M059J (cell line): Measurements from ENCODE around the gene MEX3A. TPM values are rescaled to one million over a fixed set of nuclear protein-coding genes. Genes with fewer than 3 reads are reported as not detected.
"Not testable (repeated sequence)": the region's sequence is repeated elsewhere in the genome, so short reads cannot be mapped to it uniquely, and the experiment has no call there.

Experiments
- DNase-seq: peaks from one replicate; pipeline ENCODE4 v3.0.0-alpha.2; 2012; ENCODE audit warnings: low read depth
- total RNA-seq: library from RNA; depleted of rRNA; stranded (reverse); fragments of >200 nt; shearing (Covaris generic); gene quantifications from 2 replicates; pipeline ENCODE4 v1.2.3, GENCODE V29; 2014

Gene MEX3A
- total RNA-seq, 1 experiment from 2014 or later = 2.5 TPM

DNA sequence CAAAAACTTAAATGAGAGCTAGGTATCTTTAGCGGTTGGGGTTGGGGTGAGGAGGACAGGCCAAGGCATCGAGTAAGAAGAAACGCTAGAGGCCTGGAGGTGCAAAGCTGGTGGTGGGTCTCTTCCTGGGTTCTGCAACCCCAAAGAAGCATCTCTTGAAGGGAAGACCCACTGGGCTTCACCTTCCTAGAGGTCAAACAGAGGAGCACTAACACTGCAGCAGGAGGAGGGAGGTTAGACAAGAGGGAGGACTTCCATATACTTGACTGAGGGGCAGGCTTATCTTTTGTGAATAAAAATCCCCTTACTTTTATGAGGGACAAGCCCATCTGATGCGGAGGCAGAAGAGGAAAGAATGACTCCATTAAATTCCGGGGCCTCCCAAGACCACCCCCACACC lies 2.5 kb downstream of the MEX3A start:
- DNase-seq = no peak

DNA sequence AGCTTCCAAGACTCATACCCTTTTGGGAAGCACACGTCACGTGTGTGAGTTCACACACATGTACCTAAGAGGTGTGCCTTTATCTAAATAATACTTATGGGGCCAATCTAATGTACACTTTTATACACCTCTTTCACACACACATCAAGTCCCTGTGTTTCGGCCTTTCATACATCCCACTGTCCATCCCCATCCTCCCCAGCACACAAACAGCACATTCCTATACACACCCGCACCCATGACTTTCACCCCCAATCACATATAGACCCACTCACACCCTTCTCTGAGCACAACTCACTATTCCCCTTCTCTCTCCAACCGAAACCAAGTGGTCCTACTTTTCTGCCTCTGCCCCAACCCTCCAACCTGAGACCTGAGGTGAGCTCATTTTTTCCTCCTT lies 3.5 kb downstream of the MEX3A start:
- no peak for DNase-seq

DNA sequence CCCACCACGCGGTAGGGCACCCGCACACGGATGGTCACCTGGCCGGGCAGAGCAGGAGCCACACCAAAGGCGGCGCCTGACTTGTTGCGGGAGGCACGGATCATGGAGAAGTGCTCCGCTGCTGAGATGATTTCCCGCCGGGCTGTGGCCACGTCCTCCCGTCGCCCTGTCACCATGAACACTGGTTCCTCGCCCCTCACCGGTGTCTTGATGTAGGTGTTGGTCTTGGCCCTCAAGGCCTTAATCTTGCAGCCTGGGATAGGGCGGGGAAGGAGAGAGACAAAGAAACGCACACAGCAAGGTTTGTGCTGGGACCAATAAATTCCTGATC lies 4.9 kb downstream of the MEX3A start:
- no peak for DNase-seq

DNA sequence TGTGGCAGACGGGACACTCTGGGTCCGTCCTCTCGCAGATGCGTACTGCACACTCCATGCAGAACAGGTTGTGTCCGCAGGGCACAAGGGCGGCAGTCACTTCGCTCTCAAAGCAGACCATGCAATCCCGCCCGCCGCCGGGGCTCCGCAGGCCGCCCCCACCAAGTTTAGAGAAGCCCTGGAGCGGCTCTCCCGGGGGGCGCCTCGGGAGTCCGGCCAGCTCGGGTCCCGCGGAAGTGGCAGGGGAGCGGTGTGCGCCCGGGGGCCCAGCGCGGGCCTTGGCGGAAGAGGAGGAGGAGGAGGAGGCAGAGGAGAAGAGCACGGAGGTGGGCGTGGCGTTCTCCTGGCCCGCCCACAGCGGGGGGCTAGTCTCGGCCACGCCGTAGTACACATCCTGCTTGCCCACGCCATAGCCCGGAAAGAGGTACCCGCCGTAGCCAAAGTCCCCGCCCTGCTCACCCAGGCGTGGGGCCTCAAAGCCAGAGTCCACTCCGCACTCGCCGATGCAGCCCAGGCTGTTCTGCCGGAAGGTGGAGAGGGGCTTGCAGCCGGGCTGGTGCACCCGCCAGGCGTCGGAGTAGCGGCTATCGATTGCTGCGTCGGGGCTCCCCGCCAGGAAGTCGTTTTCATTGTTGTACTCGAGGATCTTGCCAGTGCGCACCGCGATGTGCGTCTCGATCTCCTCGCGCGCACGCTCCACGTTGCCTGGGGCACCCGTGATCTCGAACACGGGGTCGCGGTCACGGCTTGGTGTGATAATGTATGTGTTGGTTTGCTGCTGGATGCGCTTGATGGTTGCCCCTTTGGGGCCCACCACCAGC lies 5.4 kb downstream of the MEX3A start:
- no peak for DNase-seq

DNA sequence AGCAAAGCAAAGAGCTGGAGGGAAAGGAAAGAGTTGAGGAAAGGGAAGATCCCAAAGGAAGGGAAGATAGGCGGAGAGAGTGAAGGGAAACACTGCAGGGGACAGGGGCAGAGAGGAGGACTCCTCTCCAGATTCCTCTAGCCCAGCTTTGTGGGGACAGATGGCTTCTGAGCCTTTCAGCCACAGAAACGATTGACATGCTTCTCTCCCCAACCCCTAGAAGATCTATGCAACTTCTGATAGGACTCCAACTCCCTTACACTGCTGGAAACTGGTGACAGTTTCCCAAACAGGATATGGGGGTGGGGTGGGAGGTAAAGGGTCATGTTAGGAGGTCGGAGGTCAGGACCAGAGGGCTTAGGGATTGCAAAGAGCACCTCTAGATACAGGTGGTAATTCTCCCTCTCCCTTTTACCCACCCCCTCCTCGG lies 6.5 kb downstream of the MEX3A start:
- DNase-seq = no peak

DNA sequence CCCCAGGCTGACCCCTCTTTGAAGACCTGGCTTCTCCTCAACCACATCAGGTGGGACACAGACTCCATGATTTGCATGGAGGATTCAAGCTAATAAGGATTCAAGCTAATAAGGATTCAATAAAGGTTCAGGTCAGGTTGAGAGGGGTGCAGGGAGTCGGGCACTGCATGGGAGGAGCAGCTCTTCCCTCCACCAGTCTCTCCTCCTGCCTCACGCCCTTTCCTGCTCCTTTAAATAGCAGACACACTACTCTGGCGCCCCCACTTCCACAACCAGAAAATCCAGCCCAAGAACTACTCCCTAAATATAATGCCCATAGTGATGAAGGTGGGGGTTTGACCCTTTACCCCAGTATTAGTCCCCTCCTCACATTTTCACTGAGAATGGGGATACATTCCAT lies 7.1 kb downstream of the MEX3A start:
- DNase-seq = no peak

DNA sequence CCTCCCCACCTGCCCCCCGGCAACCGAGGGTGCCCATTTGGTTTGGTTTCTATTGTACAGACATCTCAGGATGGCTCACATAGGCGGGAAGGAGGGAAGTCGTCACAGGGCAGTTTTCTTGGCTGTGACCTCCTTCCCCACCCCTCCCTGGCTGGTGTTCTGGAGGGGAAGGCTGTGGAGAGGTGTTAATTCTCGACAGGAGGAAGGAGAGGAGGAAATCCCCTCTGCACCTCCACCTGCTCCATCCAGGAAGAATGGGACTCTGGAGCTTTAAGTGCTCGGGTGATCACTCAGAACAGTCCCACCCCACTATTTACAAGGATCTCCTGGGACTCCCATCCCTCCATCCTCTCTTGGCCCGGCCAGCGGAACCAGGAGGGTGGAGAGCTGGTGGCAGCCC lies 7.6 kb downstream of the MEX3A start:
- no peak for DNase-seq

DNA sequence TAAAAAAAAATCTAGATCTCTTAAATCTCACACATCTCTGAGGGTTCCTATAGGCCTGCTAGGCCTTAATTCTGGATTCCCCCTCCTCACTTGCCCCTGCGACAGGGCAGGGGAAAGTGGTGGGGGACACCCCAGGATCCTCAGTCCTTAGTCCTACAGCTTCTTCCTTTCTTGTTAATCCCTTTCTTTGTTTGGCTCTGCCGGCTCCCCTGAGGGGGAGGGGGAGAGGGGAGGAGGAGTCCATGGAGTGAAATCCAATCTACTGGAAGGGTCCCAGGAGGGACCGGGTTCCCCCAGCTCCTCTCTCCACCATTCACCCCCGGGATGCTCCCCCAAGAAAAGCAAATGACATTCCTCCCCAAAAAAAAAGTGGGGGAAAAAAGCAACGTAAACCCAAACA lies 8.5 kb downstream of the MEX3A start:
- no peak for DNase-seq

DNA sequence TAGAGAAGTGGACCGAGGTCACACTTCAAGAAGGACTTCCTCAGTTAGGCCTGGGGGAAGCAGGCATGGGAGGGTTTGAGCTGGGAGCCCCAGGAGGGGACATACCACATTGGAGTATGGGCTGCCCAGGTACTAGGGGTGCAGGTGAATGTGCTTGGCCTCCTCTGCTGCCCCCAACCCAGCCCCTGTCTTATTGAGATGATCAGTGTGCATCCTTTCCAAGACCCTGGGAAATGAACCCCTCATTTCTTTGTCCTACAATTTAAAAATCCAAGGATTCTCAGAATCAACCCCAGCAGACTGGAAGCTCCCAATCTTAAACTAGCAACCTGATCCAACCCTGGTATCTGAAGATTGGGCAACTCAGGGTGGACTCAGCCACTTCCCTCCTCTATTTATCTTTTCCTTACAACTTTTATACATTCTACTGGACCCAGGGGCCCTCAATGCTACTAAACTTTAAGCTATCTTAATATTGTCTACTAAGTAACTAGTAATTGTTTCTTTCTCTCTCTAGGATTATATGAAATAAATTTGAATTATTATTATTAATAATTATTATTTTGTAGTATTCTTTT lies 9.1 kb downstream of the MEX3A start:
- DNase-seq = no peak

DNA sequence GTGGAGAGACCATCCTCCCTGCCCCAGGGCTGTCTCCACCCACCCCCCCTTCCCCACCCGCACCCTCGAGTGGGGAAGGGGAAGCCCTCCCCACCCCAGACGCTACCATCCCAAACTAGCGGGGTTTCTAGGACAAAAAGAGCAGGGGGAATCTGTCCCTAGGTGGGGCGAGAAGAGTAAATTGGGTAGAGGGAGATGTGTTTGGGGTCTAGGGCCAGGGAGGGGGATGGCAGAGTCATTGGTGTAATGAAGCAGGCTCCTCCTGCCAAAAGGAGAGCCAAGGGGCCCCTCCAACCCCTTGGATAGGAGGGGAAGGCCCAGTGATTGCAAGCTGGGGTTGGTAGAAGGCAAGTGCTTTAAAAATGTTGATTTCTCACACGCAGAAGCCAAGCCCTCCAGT lies 10.0 kb downstream of the MEX3A start:
- DNase-seq = no peak

DNA sequence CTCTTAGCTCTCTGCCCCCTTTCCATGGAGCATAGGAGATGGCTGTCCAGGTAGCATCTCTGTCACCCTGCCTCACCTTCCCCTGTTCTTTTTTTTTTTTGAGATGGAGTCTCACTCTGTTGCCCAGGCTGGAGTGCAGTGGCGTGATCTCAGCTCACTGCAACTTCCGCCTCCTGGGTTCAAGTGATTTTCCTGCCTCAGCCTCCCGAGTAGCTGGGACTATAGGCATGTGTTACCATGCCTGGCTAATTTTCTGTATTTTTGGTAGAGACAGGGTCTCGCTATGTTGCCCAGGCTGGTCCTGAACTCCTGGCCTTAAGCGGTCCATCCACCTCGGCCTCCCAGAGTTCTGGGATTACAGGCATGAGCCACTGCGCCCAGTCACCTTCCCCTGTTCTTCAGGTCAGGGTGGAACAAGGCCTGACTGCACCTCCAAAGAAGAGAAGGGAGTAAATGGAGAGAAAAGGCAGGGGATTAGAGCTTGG lies 10.9 kb downstream of the MEX3A start:
- DNase-seq = not testable (repeated sequence)

DNA sequence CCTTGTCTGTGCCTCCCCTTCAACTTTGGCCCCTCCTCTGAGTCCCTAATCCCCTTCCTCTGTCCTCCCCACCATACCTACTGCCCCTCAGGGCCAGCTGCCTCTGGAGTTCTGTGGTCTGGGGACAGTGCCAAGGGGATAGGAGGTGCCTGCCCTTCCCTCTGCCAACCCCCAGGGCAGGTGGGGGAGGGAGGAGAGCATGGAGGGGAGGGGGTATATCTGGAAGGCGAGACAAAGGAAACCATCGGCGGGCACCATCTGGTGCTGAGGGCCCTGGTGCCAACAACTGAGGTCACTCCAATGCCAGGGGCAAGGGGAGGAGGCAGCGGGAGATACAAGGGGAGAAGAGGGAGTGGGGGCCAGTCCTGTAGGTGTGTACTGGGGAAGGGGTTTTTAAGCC lies 11.7 kb downstream of the MEX3A start:
- DNase-seq = no peak

DNA sequence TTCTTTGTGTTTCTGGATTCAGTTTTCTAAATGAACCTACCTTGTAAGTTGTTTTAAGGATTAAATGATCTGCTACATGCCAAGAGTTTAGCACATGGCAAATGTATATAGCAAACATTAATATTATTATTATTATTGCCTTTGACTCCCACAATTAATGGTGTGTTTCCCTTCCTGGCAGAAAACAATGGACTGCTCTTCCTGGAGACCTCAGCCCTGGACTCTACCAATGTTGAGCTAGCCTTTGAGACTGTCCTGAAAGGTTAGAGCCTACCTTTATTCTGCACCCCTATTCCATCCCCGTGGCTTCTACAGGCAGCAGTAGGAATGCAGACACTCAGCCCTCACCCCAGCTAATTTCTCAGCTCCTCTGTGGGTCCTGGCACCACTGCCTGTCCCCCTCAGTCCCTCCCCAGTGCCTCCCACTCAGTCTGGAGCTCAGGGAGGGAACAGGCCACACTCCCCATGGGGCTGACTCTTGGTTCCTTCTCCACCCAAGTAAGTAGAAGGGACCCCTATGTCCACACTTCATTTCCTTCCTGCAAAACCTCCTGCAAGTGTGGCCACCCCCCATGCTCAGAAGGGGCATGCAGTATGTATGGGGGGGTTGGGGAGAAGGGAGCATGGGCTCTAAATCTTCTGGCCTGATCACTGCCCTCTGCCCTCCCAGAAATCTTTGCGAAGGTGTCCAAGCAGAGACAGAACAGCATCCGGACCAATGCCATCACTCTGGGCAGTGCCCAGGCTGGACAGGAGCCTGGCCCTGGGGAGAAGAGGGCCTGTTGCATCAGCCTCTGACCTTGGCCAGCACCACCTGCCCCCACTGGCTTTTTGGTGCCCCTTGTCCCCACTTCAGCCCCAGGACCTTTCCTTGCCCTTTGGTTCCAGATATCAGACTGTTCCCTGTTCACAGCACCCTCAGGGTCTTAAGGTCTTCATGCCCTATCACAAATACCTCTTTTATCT lies 12.5 kb downstream of the MEX3A start:
- DNase-seq = no peak

DNA sequence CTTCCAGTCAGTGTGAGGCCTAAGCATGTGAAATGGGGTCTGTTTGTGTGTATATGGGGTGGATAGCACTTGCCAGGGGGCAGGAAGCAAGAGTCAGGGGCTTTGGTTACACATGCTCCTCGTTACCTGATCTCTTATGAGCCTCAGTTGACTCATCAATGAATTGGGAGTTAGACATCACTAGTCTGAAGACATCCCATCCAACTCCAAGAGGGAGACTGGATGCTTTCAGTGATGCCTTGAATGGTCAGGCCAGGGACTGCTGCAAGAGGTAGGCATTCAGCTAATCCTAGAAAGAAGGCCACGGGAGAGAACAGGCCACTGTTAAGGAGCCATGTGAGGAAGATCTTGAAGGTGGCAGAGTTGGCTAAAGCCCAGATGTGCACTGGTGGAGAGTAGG lies 15.0 kb downstream of the MEX3A start:
- no peak for DNase-seq

DNA sequence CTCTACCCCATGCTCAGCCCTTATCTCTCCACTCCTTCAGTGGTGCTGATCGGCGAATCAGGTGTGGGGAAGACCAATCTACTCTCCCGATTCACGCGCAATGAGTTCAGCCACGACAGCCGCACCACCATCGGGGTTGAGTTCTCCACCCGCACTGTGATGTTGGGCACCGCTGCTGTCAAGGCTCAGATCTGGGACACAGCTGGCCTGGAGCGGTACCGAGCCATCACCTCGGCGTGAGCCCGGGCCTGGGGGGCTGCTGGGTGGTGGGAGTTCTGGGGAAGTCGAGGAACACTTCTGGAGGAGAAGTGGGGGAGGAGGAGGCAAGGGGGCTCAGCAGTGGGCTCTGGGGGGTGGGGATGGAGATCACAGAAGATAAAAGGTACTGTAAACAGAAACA lies 16.4 kb downstream of the MEX3A start:
- DNase-seq = no peak

DNA sequence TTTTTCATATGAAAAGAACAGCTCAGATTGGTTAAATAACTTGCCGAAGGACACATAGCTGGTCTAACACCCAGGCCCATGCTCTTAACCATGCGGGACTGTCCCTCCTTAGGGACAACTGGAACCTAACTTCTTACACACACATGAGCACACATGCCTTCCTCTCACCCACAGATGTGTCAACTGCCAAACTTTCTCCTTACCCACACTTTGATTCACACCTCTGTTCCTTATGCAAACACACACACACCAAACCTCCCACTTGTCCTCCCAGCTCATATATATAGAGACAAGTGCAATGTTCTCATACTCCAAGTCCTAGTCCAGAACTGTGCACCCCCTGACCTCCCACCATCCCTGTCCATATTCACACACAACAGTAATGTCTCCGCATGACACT lies 17.1 kb downstream of the MEX3A start:
- DNase-seq = no peak

DNA sequence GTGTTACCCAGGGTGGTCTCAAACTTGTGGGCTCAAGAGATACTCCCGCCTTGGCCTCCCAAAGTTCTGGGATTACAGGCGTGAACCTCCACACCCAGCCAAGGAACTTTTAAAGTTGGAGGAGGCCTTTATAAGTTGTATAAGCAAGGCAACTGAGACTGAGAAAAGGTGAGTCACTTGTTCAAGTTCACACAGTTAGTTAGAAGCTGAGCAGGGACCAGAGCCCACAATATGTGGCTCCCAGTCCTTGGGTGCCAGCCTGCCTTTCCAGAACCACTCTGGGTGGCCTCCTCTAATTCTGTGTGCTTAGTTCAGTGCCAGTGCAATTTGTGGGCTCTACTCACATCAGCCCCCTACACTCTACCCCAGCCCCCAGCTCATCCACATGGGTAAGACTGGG lies 17.6 kb downstream of the MEX3A start:
- DNase-seq = no peak

DNA sequence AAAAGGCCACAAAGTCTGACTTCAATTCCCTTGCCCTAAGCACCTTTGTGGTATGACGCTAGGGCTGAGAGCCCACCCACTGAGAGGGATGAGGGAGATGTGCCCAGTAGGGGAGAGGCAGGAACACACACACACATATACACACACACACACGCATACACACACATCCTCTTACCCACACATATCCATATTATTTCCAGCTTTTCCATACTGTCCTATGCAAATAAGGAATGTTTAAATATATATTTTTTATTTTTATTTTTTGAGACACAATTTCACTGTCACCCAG lies 18.3 kb downstream of the MEX3A start:
- DNase-seq = no peak

DNA sequence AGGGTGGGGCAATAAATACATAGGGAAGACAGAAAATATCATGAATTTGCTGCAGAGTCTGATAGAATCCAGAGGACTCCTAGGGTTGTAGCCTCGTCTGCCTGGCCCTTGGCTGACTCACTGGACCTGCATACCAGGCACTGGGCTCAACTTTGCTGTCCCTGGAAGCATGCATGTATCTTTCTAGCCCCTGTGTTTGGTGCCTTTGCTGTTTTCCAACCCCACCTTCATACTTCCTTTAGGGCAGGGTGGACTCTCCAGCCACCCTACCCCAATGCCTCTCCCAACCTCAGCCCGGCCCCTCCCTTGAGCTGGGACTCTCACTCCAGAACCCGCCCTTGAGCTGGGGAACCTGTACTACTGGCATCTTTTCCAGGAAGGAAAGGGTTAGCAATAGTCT lies 20.1 kb downstream of the MEX3A start:
- no peak for DNase-seq

DNA sequence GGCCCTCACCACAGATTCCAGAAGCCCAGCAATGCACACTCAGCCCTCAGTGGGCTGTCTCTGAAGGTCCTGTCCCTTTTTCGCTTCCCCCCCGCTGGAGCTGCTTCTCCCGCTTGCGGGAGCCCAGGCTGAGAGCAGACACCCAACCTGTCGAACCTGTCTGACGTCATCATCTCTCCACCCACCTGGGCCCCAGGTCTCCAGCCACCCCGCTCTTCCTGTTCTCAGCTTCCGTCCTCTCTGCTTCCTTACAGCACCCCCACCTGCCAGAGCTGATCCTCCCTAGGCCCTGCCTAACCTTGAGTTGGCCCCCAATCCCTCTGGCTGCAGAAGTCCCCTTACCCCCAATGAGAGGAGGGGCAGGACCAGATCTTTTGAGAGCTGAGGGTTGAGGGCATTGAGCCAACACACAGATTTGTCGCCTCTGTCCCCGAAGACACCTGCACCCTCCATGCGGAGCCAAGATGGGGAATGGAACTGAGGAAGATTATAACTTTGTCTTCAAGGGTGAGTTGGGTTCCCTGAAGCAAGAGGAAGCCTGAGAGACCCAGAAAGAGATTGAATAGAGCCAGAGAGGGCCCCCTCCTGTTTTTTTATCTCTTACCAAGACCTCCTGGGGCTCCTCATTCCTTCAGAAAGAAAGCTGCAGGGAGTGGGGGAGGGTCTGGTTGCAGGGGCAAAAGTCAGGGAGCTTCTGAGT lies 21.2 kb downstream of the MEX3A start, which contains the start of gene RAB25:
TSS of gene RAB25 (plus strand) at position 224 of the 700 bp plus-strand sequence. CDS start at position 465, 241 bp downstream.
- no peak for DNase-seq

DNA sequence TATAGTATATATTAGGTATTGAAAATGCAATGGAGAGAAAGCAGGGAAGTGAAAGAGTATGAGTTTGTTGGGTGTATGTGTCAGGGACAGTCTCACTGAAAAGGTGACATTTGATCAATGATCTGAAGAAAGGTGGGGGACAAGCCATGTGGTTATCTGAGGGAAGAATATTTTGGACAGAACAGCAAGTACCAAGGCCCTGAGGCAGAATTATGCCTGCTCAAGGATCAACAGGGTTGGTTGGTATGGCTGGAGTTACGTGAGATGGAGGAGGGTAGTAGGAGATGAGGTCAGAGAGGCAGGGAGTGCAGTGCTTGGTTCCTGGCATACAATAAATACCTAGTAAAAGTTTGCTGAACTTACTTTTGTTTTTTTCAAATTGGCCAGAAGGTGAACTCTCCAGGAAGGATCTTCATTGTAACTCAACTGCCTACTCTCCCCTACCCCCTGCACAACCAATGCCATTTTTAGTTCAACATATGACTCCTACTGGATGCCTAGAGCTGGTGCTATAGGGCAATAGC lies 25.9 kb downstream of the MEX3A start:
- no peak for DNase-seq
